Activated CD4-positive, alpha-beta T cell treated with anti-CD3 and anti-CD28 coated beads, Interleukin-2, Interleukin-4, amounts not matched to agents 100 ng/mL and 50 ng/mL, durations not matched to agents 16 hours and 8 hours (primary cell): Measurements from ENCODE around the gene TRANK1.
"Not testable (repeated sequence)": the region's sequence is repeated elsewhere in the genome, so short reads cannot be mapped to it uniquely, and the experiment has no call there.

Experiments used
- DNase-seq: peaks from one replicate; pipeline ENCODE4 v3.0.0-alpha.2; 2020; ENCODE audit warnings: low spot score

Gene TRANK1

DNA sequence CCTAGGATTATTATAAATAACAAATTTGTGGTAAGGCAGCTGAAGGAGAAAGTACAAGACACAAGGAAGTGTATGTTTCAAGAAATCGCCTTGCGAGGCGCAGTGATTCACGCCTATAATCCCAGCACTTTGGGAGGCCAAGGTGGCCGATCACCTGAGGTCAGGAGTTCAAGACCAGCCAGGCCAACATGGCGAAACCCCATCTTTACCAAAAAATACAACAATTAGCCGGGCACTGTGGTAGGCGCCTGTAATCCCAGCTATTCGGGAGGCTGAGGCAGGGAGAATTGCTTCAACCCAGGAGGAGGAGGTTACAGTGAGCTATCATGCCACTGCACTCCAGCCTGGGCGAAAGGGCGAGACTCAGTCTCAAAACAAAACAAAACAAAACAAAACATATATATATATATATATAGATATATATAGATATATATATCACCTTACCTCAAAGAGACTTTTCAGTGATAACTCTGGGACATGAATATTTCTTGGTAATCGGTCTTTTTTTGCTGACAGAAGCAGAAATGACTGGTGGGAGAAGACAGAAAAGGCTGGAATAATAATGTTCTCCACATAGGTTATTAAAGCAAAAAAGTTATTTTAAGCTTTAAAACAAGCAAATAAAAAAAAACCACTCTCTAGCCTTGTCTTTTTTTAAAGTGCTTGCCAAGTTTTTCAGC, 52.3 kb downstream of the TRANK1 start:
- no peak for DNase-seq

DNA sequence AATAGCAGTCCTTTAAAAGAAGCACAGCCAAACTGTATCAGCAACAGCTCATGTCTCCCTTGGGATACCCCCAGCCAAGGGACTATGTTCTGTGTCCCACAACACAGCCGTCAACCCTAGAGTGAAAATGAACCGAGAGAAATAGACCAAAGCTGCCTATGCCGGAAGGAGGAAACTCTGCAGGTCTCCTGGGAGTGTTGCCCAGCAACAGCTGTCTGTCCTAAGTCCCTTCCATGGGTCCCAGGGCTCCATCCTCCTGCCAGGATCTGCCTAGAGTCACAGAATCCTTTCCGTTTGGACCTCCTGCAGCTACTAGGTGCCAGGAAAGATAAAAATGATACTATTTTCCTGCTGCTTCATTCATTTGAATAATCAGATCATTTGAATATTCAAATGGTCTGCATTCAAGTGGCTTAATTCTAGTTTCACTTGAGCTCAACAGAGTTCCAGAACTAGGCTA, 53.1 kb downstream of the TRANK1 start:
- DNase-seq, result no peak

DNA sequence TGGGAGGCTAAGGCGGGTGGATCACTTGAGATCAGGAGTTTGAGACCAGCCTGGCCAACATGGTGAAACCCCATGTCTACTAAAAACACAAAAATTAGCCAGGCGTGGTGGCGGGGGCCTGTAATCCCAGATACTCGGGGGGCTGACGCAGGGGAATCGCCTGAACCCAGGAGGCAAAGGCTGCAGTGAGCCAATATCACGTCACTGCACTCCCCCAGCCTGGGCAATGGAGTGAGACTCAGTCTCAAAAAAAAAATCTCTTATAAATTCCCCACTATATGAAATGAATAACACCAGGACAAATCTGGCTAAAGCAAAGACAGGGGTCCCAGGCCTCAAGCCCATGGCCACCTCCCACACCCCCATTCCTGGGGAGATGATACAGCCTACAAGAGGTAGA, 53.8 kb downstream of the TRANK1 start:
- DNase-seq, result not testable (repeated sequence)

DNA sequence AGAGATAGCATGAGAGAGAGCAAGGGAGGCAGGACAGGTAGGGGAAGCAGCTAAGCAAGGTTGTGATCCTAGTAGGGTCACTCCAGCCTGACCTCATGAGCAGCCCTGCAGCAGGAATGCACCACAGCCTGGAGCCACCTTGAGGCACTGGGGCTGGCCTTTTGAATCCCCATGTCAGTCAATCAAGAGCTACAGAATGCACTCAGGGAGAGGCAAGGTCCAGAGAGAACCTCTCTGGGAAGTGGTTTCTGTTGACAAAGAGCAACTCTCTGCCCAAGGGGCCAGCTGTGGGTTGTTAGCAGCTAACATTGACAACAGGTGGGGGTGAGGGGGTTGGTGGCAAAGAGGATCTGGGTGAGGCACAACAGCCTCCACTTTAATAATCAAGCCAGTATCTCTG, 54.6 kb downstream of the TRANK1 start:
- DNase-seq, result no peak

DNA sequence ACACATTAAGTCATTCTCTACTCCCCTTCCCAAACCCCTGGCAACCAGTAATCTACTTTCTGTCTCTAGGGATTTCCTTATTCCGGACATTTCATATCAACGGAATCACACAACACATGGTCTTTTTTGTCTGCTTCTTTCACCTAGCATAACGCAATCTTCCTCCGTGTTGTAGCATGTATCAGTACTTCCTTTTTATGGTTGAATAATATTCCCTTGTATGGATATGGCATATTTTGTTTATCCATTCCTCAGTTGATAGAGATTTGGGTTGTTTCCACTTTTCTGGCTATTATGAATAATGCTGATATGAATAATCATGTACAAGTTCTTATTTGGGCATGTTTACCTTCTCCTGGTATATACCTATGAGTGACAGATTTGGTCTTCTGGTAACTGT, 63.1 kb downstream of the TRANK1 start:
- no peak for DNase-seq

GRCh38 chr3:36879842-36880241, 65.0 kb downstream of the TRANK1 start:
- DNase-seq, result not testable (repeated sequence)

GRCh38 chr3:36877930-36878685, 66.7 kb downstream of the TRANK1 start:
- DNase-seq, result no peak

DNA sequence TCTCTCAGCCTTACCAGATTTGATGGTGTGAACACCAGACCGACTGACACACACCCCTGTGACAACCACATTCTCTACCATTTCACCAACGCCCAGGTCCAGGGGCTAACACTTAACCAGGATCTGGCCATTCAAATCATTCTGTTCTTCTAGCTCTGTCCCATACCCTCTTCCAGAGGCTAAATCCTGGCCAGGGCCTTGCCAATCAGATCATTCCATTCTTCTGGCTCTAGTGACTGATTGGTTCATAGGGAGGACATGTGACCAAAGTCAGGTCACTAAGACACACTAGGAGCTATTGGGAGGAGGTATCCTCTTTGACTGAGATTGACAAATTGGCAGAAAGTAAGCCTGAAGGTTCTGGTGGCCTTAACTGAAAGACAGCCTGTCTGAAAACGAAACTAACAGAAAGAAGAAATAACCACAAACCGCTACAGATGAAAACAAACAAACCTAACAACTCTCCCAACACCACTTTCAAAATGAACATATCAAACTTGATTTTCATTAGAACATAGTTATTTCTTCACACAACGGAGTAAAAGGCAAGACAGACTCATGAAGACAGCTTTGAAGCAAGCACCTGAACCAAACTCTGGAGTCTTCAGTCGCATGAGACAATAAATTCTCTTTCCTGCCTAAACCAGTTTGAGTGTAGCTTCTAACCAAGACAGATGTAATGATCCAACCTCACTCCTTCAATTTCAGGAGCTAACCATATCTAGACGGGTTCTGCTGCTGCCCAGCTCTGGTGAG, 68.5 kb downstream of the TRANK1 start:
- peak; percentile 90 for DNase-seq

GRCh38 chr3:36875397-36875796, 69.5 kb downstream of the TRANK1 start:
- DNase-seq, result no peak

GRCh38 chr3:36874424-36874823, 70.4 kb downstream of the TRANK1 start:
- no peak for DNase-seq

- DNase-seq, result no peak
These were observed 73.3 kb downstream of the TRANK1 start for GRCh38 chr3:36871379-36872126.

GRCh38 chr3:36868614-36869436, 76.0 kb downstream of the TRANK1 start:
- peak; percentile 60 for DNase-seq

- DNase-seq, result no peak
These were observed 77.0 kb downstream of the TRANK1 start for GRCh38 chr3:36867810-36868209.

- DNase-seq, result no peak
These were observed 78.5 kb downstream of the TRANK1 start for GRCh38 chr3:36866368-36866767.

DNA sequence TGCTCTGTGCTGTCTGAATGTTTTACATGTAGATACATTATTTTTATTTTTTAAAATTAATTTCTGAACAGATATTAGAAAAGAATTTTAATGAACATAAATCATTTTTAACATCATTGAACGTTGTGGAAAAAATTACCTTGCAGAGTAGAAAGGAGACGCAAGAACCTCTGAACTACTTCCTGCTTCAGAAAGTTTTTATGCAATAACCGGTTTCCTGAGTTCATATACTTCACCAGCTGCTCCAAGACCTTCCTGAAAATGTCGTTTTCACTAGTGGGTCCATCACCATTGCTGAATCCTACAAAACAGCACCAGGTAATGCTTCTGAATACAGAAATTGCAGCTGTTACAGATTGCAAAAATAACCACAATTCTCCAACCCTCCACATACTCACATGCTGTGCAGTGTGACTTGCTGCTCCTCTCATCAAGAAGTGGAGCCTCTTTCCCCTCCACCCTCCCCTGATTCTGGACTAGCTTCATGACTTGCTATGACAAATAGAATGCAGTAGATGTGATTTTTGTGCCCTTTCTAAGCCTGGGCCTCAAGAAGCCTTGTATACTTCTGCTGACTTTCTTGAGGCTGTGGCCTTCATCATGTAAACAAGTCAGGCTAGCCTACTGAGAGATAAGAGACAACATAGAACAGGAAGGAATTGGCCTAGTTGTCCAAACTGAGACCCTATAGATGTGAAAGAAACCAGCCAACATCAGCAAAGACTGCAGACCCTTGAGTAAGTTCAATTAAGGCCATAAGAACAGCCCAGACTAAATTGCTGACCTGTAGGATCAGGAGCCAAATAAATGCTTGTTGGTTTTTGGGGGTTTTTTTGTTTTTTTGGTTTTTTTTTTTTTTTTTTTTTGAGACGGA, 80.4 kb downstream of the TRANK1 start:
- no peak for DNase-seq

DNA sequence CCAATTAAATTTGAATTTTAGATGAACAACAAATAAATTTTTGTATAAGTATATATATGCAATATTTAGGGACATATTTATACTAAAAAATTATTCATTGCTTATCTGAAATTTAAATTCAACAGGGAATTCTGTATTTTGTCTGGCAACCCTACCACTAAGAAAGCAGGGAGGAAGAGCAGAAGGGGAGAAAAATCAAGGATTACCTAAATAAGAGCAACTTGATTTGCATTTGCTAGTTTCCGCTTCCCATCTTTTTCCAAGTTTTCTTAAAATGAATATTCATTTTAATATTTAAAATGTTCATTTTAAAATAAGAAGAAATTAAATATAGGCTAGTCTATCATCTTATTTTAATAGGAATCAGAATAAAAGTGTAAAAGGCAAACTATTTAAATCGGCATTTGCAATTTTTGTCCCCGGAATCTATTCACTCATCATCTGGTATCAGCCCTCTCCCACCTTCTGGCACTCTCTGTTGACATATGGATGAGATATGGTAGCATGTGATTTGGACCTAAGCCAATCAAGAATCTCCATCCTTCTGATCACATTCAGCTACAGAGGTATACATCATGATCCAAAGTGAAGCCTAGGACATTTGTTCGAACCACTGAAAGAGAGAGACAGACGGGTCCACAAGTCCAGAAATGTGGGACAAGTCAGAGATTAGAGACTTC, 82.6 kb downstream of the TRANK1 start:
- no peak for DNase-seq

GRCh38 chr3:36859494-36859893, 85.4 kb downstream of the TRANK1 start:
- DNase-seq, result no peak

- no peak for DNase-seq
These were observed 92.8 kb downstream of the TRANK1 start for GRCh38 chr3:36852071-36852470.

DNA sequence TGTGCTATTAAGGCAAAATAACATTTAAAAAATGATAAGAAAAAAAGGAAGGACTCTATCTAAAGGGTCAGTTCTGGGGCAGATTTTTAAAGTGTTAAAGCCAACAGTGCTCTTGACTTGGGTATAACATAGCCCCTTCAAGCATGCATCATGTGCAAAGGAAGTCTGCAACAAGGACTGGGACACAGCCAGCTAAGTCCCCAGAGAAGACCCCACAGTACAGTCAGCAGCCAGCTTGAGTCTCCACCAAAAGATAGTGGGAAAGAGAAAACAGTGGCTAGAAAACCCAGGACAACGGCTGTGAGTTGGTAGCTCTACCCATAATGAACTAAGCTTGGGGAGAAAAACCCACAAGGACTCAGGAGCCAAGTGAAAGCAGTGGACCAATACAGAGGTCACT, 94.1 kb downstream of the TRANK1 start:
- DNase-seq, result no peak

GRCh38 chr3:36846406-36846805, 98.4 kb downstream of the TRANK1 start:
- no peak for DNase-seq
